Measurements from ENCODE around the gene ENTPD2. TPM values are rescaled to one million over a fixed set of nuclear protein-coding genes. Genes with fewer than 3 reads are reported as not detected.

Gene ENTPD2
- not detected in 2 replicates for total RNA-seq

GRCh38 chr9:137053944-137054931, at the start of gene ENTPD2:
TSS of gene ENTPD2 (minus strand) at chr9:137054061. CDS start at chr9:137053997, 64 bp downstream.
- intact Hi-C loops (cut with micrococcal nuclease) = no loop called here

- intact Hi-C loops (cut with micrococcal nuclease) = no loop called here
Measured at GRCh38 chr9:137103206-137103999, 49.5 kb upstream of the ENTPD2 start.

- intact Hi-C loops (cut with micrococcal nuclease) = no loop called here
Measured at GRCh38 chr9:137099231-137099630, 45.4 kb upstream of the ENTPD2 start.

GRCh38 chr9:137097761-137098462, 44.1 kb upstream of the ENTPD2 start:
- intact Hi-C loops (cut with micrococcal nuclease) = no loop called here

GRCh38 chr9:137096785-137097546, 43.1 kb upstream of the ENTPD2 start:
- intact Hi-C loops (cut with micrococcal nuclease) = no loop called here

- intact Hi-C loops (cut with micrococcal nuclease) = loop anchor here (1.0 kb wide), 3 partner anchors 10 to 31 kb away; partner anchors contain the start of genes DPP7 and MAN1B1
Measured at GRCh38 chr9:137095664-137096517, 42.0 kb upstream of the ENTPD2 start.

- intact Hi-C loops (cut with micrococcal nuclease) = no loop called here
Measured at GRCh38 chr9:137089232-137089947, 35.5 kb upstream of the ENTPD2 start.

- intact Hi-C loops (cut with micrococcal nuclease) = no loop called here
Measured at GRCh38 chr9:137088121-137088520, 34.3 kb upstream of the ENTPD2 start.

GRCh38 chr9:137087409-137087925, 33.6 kb upstream of the ENTPD2 start:
- intact Hi-C loops (cut with micrococcal nuclease) = no loop called here

GRCh38 chr9:137086531-137087408, 32.9 kb upstream of the ENTPD2 start, which contains the start of gene MAN1B1:
TSS of gene MAN1B1 (plus strand) at chr9:137086985. CDS start at chr9:137087000, 15 bp downstream.
- intact Hi-C loops (cut with micrococcal nuclease) = loop anchor here (1.0 kb wide), 5 partner anchors 9 to 155 kb away; partner anchors contain the start of genes DPP7, SAPCD2, TUBB4B and UAP1L1

- intact Hi-C loops (cut with micrococcal nuclease) = loop anchor here (1.0 kb wide), 5 partner anchors 9 to 155 kb away; partner anchors contain the start of genes DPP7, SAPCD2, TUBB4B and UAP1L1
Measured at GRCh38 chr9:137085920-137086530, 32.2 kb upstream of the ENTPD2 start.

GRCh38 chr9:137084526-137084925, 30.7 kb upstream of the ENTPD2 start:
- intact Hi-C loops (cut with micrococcal nuclease) = no loop called here

GRCh38 chr9:137083394-137084004, 29.6 kb upstream of the ENTPD2 start:
- intact Hi-C loops (cut with micrococcal nuclease) = no loop called here

- intact Hi-C loops (cut with micrococcal nuclease) = no loop called here
Measured at GRCh38 chr9:137082925-137083290, 29.0 kb upstream of the ENTPD2 start.

- intact Hi-C loops (cut with micrococcal nuclease) = no loop called here
Measured at GRCh38 chr9:137082222-137082924, 28.5 kb upstream of the ENTPD2 start.
